IMR-90 (cell line): ENCODE data around the gene RHEX.

Experiments used
- MAZ ChIP-seq: IDR thresholded peaks from 2 replicates; pipeline ENCODE4 v1.6.1; 2012; ENCODE audit warnings: low read depth, mild to moderate bottlenecking, low read length, improper control_type of control experiment, moderate library complexity, borderline replicate concordance
- NFE2L2 ChIP-seq: fragments of 150-350 bp; IDR thresholded peaks from 2 replicates; pipeline ENCODE4 v1.6.1; 2016; ENCODE audit warnings: low read depth, mild to moderate bottlenecking, low read length
- POLR2A ChIP-seq: IDR thresholded peaks from 2 replicates; pipeline ENCODE4 v1.6.1; 2012; ENCODE audit warnings: mild to moderate bottlenecking, low read depth, low read length
- RAD21 ChIP-seq: IDR thresholded peaks from 2 replicates; pipeline ENCODE4 v1.6.1; 2012; ENCODE audit warnings: low read length, improper control_type of control experiment
- SMC3 ChIP-seq: fragments of 150-350 bp; IDR thresholded peaks from 2 replicates; pipeline ENCODE4 v1.6.1; 2016; ENCODE audit warnings: low read depth, mild to moderate bottlenecking, antibody characterized with exemption, low read length, moderate library complexity
- USF2 ChIP-seq: fragments of 150-350 bp; IDR thresholded peaks from 2 replicates; pipeline ENCODE4 v1.6.1; 2017; ENCODE audit warnings: mild to moderate bottlenecking, antibody characterized with exemption, low read length, low read depth
- TF ChIP-seq, protein P1 (sequence below): conservative IDR thresholded peaks from 2 replicates; pipeline ENCODE4 v1.5.1; 2012; ENCODE audit warnings: mild to moderate bottlenecking, low read depth, low read length, improper control_type of control experiment

DNA sequence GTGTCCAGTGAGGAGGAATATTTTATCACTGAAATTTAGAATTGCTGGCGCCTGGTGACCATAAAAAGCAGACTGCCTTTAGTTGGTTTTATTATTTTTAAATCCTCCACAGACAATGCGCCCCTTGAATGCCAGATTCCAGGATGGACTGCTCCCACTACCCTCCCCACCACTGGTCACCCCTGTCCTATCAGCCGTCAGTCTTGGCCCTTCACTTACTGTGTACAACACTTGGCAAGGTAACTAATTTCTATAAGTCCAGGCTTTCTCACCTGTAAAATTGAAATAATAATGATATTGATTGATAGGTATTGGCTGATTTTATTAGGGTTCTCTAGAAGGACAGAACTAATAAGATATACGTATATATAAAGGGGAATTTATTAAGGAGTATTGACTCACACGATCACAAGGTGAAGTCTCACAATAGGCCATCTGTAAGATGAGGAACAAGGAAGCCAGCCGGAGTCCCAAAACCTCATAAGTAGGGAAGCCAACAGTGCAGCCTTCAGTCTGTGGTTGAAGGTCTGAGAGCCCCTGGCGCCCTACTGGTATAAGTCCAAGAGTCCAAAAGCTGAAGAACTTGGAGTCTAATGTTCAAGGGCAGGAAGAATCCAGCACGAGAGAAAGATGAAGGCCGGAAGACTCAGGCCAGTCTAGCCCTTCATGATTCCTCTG, 17.8 kb downstream of the RHEX start:
- TF ChIP-seq, protein P1, sequence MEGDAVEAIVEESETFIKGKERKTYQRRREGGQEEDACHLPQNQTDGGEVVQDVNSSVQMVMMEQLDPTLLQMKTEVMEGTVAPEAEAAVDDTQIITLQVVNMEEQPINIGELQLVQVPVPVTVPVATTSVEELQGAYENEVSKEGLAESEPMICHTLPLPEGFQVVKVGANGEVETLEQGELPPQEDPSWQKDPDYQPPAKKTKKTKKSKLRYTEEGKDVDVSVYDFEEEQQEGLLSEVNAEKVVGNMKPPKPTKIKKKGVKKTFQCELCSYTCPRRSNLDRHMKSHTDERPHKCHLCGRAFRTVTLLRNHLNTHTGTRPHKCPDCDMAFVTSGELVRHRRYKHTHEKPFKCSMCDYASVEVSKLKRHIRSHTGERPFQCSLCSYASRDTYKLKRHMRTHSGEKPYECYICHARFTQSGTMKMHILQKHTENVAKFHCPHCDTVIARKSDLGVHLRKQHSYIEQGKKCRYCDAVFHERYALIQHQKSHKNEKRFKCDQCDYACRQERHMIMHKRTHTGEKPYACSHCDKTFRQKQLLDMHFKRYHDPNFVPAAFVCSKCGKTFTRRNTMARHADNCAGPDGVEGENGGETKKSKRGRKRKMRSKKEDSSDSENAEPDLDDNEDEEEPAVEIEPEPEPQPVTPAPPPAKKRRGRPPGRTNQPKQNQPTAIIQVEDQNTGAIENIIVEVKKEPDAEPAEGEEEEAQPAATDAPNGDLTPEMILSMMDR, result no peak
- TF ChIP-seq RAD21 (no peak), MAZ (no peak), NFE2L2 (no peak), SMC3 (no peak), USF2 (no peak), POLR2A (no peak)
